Epithelial cell of proximal tubule (primary cell): ENCODE data around the gene SLC7A4. TPM values are rescaled to one million over a fixed set of nuclear protein-coding genes. Genes with fewer than 3 reads are reported as not detected.
"Not testable (repeated sequence)": the region's sequence is repeated elsewhere in the genome, so short reads cannot be mapped to it uniquely, and the experiment has no call there.

Experiments
- DNase-seq: peaks from one replicate; pipeline ENCODE4 v3.0.0-alpha.2; 2011; ENCODE audit warnings: low read depth
- H3K4me3 ChIP-seq: 2 replicates; pipeline ENCODE4 v1.5.1; 2011; ENCODE audit warnings: low read depth, mild to moderate bottlenecking, low read length
- CTCF ChIP-seq: conservative IDR thresholded peaks from 2 replicates; pipeline ENCODE4 v1.5.1; 2012; ENCODE audit warnings: low read depth, mild to moderate bottlenecking, low read length
- total RNA-seq: library from RNA; depleted of rRNA; stranded (reverse); fragments of >200 nt; gene quantifications from 2 replicates; pipeline ENCODE4 v1.2.3, GENCODE V29; 2015

Gene SLC7A4
- total RNA-seq, 1 donor from 2014 or later: 1.8 TPM

DNA sequence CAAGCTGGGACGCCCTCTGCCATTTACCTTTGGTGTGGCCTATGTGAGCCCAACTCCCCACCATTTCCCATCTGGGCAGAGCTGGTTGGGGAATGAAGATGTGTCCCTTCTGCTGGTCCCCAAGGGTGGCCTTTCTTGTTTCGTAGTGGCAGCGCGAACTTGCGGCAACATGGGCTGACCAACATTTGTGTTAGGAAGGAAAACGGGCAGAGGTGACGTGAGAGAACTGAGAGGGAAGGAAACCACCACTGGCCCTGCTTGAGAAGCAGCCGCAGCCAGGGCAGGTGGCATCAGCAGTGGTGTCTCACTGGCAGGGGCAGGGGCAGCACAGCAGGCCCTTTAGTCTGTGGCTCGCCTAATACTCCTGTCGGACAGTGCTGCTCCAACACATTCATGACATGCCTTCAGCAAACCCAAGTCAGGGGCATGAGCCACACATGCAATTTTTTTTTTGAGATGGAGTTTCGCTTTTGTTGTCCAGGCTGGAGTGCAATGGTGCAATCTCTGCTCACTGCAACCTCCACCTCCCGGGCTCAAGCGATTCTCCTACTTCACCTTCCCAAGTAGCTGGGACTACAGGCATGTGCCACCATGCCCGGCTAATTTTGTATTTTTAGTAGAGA lies 43.3 kb upstream of the SLC7A4 start:
- DNase-seq: no peak
- H3K4me3 ChIP-seq: no peak overlapping the region
- no peak for TF ChIP-seq CTCF

GRCh38 chr22:21074102-21074715 lies 41.8 kb upstream of the SLC7A4 start:
- TF ChIP-seq CTCF: no peak
- no peak overlapping the region for H3K4me3 ChIP-seq
- no peak for DNase-seq

GRCh38 chr22:21073482-21073881 lies 41.1 kb upstream of the SLC7A4 start:
- DNase-seq: no peak
- TF ChIP-seq CTCF: no peak
- H3K4me3 ChIP-seq: no peak overlapping the region

- no peak overlapping the region for H3K4me3 ChIP-seq
- no peak for DNase-seq
- no peak for TF ChIP-seq CTCF
These were observed 40.7 kb upstream of the SLC7A4 start for GRCh38 chr22:21073023-21073422.

DNA sequence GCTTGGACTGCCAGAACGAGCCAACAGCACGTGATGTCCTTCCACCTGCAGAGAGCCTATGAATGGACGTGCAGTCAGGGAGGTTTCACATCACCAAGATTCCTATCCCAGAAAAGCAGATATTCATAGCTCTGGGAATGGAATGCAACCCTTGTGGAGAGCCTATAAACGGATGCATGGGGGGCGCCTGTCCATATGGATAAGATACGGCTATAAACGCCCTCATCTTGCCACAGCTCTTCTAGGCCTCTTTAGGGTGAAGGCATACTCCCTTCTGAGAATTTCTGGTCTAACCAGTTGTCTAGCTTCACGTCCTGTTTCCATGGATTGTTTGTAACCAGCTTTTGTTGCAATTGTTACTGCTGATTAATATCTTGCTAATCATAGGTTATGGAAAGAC lies 39.4 kb upstream of the SLC7A4 start:
- not testable (repeated sequence) for DNase-seq

DNA sequence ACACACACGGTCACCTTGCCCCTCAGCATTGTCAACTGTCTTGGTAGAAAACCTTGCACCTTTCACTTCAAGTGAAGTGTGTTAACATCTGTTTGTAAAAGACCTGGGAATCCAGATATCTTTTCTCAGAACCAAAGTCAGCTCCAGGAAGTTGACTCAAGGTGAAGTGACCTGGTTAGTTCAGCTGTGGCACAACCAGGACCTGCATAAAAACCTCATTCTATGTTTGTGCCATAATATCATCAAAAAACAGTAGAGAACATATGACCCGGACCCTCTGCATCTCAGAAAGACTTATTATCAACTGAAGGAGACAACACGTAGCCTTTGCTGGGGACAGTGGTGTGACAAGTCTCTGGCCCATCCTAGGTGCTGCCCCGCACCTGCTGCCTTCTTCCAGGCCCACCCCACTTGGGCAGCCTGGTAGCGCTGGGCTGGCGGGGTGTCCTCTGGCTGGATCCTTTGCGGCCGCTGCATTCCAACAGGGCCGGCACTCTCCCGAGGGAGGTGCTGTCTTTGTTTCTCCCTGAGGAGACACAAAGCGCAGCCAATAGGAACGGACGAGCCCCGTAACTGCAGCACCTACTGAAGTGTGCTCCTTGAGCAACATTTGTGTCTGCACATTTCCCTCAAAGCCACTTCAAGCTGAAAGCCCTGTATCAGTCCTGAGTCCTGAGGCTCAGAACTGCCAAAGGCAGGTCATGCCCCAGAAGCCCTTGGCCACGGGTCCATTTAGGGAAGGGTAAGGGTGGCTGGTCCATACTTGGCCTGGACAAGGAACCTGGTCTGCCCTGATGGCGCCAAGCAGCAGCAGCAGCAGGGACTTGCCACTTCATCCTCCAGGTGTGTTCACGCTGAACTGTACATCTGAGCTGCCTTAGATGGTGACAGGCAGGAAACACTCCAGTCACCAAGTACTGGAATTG lies 38.6 kb upstream of the SLC7A4 start:
- TF ChIP-seq CTCF: no peak
- DNase-seq: no peak
- no peak overlapping the region for H3K4me3 ChIP-seq

More for the DNA sequence above, 39.4 kb upstream of the SLC7A4 start:
- not testable (repeated sequence) for H3K4me3 ChIP-seq

- TF ChIP-seq CTCF: no peak
- no peak for DNase-seq
These were observed 37.0 kb upstream of the SLC7A4 start for GRCh38 chr22:21069375-21069774.

More at GRCh38 chr22:21069375-21069774, 37.0 kb upstream of the SLC7A4 start:
- no peak overlapping the region for H3K4me3 ChIP-seq
